HG03571 (cell line): ENCODE measurements around the gene TSKU.

Experiments used
- ATAC-seq: cut with Tn5 transposase; IDR thresholded peaks from one replicate; pipeline ENCODE4 v1.9.1; 2021; ENCODE audit not compliant: unreplicated experiment

TSKU gene

DNA sequence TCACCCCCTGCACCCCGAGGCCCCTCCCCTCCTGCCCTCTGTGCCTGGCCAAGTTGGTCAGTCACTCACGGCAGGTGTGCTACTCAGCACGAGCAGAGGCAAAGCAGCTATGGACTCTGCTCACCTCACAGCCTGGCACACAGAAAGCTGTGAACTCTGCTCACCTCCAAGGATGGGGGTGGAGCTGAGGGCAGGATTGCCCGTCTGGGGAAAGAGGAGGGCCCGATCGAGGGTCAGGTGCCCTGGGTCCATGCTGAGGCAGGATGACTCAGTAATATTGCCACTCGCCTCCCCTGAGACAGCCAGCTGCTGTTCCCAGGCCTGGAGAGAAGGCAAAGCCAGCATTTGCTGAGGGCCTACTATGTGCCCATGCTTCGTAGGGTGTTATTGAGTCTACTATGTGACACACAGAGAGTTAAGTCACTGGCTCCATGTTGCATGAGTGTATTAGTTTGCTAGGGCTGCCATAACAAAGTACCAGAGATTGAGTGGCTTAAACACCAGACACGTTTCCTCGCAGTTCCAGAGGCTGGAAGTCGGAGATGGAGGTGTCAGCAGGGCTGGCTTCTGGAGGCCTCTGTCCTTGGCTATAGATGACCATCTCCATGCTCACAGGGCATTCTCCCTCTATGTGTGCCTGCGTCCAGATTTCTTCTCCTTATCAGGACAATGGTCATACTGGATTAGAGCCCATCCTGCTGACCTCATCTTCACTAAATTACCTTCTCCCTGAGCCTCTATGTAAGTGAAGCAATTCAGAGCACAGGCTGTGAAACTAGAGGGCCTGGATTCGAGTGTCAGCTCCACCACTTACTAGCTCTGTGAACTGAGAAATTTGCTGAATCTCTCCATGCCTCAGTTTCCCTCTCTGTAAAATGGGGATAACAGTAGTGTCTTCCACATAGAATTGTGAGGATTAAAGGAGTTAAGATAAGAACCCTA, 13.2 kb upstream of the TSKU start:
- no peak for ATAC-seq

DNA sequence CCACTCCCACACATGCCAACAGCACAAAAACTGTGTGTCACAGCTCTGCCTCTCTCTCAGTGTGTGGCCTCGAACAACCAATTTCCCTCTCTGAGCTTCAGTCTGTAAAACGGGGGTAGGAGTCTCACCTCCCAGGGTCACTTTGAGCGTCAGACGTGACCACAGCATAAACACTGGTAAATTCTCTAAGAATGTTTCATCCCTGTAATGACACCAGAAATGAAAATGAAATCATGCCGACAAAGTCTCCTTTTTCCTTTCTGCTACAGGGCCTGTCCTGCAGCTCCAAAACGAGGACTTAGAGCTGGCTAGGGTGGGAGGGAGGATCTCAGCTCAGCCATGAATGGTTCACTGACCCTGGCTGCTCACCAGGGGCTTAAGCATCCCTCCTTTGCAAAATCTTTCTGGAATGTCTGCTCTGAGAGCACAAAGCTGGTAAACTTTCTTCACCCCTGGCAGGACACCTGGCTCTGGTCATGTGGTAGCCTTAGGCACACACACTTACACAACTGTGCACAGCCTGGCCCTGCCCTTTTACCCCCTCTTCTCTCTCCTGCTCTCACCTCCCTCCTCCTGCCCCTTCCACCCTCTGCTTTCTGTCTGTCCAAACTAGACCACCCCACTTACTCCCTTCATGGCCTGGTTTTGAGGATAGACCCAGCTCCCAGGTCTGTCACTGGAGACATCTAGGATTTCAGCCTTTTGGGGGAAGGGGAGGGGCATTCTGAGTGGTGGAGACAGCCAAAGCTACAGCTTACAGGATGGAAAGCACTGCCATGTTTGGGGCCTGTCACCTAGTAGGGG, 12.3 kb upstream of the TSKU start:
- no peak for ATAC-seq

DNA sequence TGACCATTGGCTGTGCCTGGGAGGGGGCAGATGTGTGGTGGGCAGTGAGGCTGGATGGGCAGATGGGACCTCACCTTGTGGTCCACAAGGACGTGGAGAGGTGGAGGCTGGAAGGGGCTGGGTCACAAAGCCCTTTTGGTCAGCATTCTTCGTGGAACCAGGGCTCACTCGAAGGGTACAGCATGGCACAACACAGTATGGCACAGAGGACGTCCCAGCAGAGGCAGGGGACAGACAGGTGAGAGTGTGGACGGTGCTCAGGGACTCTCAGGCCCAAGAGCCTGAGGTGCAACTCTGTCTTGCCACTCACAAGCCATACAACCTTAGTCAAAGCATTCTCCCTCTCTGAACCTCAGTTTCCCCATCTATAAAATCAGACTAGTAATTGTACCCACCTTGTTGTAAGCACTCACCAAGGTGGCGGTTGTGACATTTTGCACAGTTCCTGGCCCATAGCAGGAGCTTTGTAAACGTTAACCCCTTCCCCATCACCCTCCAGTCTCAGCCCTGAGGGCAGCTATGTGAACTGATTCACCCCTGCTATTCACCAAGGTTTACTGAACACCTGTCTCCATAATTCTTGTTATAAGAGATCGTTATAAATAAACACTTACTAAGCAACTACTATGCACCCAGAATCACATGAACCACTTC, 11.6 kb upstream of the TSKU start:
- ATAC-seq: no peak

DNA sequence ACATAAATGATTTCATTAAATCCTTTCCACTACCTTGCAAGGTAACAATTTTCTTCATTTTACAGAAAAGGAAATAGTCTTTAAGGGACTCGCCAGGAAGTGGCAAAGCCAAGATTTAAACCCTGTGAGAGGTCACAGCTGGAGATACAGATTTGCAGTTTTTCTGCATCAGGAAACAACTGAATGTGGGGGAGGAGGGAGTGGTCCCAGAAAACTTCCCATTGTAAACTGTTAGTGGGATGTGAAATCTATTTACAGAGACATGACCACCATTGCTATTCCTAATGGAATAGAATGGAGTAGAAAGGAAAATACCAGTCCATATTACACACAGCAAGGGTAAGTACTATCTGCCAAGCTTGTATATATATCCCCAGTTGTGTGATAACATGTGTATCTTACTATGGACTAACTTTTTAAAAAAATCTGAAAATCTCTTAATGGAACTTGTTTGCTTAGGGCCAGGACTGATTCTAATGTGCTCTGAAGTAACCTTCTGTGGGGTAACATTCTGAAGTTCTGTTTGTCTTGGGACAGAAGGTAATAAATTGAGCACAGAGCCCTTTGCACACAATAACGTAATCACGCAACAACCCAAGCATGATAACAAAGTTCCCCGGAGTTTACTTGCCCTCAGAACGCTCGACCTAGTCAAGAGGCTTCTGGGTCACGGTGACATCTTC, 10.9 kb upstream of the TSKU start:
- no peak for ATAC-seq

DNA sequence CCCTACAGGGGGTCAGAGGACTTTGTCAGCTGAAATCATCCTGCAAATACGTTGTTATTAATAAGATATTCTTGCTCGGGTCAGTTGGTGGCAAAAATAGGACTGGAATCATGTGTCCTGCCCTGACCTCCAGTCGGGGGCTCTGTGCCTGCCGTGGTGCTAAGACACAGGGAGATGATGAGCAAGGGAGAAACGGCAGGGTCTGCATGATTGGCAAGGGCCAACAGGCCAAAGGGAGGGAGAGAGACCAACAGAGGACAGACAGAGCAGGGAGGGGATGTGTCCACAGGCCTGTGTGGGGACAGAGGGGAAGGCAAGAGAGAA, 10.4 kb upstream of the TSKU start:
- ATAC-seq: no peak

DNA sequence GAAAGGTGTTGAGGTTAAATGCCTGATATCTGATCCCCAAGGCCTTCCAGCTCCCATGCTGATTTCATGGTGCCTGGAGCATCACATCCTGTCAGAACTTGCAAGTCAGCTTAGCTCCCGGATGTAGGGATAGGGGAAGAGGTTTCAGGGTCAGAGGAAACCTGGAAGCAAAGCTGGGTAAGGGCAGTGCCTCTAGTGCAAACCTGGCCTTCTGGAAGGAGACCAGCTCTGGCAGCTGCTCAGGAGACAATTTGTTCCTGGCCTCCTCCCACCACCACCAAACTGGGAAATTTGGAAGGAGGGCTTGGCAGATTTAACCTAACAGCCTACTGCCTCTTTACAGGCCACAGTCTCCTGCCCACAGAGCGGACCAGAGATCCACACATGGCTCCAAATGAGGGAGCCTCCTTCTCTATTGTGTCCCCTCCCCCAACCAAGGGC, 9.2 kb upstream of the TSKU start:
- ATAC-seq: no peak

DNA sequence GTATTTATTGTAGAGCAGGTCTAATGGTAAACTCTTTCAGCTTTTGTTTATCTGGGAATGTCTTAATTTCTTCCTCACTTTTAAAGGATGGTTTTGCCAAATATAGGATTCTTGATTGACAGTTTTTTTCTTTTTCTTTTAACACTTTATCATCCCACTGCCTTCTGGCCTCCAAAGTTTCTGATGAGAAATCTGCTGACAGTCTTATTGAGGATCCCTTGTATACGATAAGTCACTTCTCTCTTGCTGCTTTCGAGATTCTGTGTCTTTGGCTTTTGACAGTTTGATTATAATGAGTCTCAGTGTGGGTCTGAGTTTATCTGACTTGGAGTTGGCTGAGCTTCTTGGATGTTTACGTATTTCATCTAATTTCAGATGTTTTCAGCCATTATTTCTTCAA, 6.7 kb upstream of the TSKU start:
- ATAC-seq: no peak

DNA sequence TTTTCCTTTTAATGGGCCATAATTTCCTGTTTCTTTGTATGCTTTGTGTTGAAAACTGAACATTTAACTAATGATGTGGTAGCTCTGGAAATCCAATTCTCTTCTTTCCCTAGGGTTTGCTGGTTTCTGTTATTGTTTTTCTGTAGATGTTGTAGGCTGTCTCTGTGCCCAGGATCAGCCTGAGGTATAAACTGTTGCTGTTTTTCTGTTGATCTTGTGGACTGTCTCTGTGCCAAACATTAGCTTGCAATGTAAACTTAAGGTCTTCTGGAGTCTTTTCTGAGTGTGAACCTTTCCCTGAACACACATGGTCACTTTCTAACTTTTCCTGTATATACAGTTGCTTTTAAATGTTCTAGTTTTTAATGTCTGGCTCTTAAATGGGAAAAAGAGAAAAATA, 5.9 kb upstream of the TSKU start:
- no peak for ATAC-seq

DNA sequence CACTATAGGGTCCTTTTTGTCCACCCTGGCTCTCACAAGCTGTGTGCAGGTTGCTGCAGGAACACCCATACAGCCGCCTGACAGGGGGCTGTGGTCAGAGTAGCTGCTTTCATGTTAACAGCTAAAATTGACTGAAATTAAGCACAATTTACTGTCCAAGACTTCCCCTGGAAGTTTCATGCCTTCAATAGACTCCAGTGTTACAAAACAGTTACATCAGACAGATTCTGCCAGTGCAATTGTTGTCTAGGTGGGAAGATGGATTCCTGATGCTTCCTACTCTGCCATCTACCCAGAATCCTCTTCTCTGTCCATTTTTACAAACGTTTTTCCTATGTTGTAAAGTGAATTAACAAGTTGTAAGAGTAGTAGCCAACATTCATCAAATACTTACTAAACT, 5.3 kb upstream of the TSKU start:
- no peak for ATAC-seq

DNA sequence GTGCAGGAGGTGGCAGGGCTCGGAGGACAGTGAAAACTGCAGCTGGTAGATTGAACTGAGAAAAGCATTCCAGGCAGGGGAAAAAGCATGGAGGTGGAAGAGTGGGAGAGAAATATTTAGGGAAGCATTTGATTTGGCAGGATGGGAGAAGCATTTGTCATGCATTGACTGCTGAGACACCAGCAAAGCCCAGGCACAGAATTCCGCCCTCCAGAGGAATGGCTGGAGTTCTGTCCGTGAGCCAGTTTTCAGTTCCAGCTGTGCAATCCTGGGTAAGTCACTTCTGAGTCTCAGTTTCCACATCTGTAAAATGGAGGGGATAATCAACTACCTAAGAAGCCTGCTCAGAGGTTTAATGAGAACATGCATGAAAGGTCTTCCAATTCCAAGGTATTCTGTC, 4.3 kb upstream of the TSKU start:
- ATAC-seq: no peak

DNA sequence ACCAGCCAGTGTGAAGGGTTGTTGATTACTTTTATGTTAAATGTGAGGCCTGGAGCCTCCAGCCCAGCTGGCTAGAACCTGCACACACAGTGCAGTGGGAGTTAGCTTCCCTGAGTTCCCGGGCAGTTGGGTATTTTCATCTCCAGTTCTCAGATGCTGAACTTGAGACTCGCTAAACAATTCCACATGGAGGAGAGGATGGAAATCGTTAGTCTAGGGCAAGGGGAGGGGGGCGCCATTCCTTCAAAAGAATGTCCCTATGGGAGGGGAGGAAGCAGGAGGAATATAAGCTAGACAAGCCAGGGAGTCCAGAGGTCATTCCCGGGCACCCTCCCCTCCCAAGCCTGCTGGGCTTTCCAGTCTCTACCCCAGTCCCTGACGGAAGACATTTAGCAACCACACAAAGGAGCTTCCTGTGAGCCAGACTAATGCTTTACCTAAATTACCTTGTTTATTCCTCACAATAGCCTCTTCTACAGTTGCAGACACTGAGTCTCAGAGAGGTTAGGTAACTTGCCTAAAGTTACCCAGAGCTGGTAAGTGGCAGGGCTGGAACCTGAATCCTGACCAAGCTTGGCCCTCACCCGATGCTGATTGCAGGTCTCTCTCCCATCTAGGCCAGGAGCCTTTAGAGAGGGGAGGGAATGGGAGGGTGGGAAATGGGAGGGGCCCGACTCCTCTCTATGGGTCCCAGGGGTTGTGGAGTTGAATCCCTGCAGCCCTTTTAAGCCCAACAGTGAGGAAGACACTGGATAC, 1.9 kb upstream of the TSKU start:
- no peak for ATAC-seq

DNA sequence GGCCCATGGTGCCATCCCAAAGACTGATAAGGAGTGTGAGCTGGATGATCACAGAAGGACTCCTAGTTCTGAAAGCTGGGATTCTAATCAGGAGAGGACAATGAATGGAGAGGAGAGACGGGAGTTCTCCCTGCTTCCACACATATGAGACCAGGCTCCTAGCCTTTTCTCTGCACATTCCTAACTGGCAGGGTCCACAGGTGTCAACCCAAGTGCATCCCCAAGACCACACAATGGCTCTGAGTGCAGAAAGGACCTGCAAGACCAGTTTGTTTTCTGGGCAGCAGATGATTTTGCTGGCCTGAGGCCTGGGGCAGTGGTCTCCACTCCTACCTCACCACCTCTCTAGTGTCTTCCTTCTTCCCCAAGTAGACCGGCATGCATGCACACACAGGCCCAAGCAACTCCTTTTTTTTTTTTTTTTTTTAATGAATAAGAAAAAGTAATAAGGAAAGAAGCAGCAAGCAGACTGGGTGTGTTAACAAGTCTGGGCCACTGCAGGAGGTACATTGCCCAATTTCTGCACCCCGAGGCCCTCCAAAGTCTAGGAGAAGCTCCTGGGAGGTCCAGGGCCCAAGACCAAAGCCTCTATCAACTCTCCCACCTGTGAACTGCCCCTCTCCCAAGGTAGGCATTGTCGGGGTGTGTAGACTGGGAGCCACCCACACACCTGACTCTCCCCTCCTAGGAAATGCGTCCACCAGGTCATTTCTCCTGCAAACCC, 1.2 kb upstream of the TSKU start:
- ATAC-seq: no peak

DNA sequence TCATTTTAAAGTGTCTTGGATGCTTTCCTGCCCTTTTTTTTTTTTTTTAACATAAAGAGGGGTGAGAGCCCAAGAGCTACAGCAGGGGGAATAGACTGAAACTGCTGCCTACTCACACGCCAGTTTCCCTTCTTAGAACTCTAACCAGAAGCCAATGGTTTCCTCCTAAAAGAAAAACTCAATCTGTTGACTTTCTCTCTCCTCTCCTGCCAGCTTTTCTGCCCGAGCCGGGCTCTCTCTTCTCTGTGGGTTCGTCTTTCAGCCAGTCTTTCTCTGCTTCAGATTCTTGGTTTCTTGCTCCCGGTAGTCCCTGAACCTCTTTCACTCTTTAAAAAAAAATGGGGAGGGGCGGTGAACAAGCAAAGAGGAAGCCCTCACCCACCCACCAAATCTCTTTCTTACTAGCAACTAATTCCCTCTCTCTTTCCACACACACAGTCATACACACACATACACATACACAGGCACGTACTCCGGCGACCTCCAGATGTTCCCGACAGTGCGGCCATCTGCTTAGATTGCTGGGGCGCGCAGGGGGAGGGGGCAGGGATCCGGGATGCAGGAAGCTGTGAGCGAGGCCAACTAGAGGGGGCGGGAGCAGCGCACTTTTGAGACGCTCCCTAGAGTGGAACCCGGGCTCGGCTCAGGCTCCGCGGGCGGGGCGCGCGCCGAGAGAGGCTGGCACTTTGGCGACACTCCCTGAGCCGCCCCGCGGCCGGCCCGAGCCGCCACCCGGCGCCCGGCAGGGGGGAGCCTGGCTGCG, 444 bp upstream of the TSKU start:
- no peak for ATAC-seq

DNA sequence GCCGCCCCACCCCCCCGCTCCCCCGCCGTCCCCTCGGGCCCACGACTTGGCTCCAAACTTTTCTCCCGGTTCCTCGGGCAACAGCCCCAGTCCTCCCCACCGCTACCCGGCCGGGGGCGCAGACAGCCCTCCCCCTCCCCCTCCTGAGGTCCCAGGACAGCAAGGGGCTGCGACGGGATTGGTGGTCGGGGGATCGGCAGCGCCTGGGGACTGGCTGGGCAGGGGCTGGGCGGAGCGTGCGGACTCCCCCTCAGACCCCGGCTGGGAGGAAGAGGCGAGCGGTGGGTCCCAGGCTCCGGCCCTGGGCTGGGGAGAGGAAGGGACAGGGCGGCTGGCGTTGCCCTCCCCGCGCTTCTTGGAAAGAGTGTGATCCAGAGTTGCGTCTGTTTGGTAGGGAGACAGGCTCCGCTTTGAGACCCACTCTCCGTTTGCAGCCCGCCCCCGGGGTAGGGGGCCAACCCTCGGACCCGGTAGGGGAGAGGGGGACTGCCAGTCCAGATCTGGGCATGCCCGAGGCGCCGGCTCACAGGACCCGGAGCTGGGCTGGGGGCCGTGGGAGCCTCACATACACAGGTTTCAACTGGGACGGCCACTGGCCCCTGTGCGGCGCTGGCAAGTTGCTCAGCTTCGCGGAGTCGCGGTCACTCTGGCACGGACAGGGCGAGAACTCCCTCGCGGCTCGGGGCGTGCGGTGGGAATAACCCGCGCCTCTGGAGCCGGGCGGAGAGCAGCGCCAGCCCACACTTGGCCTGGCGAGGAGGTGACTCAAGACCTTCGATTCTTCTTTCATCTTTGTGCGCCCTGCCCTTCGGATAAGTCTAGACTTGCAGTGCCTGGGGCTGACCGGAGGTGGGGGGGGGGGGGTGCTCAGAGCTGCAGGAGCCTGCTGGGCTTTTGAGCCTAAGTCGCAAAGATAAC, 999 bp downstream of the TSKU start:
- ATAC-seq: no peak

DNA sequence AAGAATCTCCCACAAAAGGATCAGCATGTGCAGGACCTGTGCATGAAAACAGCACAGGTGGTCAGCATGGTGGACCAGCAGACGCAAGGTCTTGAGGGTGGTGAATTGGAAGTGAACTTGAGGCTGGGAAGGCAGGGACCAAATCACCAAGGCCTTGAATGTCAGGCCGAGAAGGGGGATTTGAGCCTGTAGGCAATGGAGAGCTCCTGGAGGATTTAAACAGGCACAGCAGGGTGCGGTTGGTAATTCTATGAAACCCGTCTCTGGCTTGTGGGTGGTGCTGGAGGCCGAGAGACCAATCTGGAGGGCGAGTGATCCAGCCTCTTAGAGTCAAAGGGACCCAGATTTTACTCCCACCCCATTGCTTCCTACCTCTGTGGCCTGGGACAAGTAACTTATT, 2.4 kb downstream of the TSKU start:
- ATAC-seq: no peak

DNA sequence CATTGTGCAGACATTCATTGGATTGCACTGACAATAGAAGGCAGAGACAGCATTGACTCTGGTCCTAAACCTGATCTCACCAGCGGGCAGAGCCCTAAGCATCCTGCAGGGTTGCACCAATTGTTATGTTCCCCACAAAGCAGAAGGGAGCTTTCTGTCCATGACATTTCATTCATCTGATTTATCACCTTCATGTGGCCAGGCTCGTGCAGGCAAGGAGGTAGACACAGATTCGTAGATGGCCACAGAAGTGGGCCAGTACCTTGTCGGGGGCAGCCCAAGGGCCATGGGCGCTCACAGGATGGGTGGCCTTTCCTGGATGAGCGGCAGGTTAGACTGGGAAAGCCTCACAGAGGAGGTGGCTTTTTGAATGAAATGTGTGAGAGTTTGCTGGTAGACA, 2.9 kb downstream of the TSKU start:
- ATAC-seq: no peak

DNA sequence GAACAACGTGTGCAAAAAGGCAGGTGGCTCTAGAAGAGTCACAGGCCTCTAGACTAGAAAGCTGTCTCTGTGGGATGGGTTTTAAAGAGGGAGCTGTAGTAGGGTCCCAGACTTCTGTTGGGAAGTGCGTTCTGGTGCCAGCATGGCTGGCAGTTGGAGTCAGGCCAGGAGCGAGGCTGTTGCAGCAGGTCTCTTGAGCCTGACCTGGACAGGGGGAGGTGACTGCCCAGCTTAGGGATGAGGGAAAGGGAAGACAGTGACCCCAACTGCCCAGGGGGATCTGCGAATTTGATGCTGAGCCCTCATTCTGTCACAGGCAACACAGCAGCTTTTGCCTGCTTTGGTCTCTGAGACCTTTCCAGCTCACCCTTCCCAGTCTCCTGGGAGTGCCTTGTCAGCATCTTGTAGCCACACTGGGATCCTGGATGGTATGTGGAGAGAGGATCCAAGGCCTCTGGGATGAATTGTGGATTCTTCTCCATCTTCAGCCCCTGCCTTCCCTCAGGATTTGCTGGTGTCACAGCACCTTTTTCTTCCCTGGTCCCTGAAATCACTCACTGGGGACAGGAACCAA, 3.4 kb downstream of the TSKU start:
- no peak for ATAC-seq

DNA sequence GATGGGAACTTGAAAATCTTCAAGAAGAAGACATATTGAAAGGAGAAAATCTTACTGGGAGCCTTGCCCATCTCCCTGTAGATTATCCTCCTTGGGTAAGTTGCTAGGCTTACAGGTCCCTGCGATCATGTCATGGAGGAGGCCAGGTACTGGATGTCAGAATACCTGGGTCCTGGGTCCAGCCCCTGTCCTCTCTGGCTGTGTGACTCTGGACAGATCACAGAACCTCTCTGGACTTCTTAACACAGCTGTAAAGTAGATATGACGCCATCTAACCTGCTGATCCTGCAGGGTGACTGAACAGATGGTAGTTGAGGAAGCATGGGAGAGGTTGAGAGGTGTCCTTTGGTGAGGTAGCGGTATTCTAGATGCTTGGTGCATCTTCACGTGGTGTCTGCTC, 4.1 kb downstream of the TSKU start:
- ATAC-seq: no peak
